MCF 10A (cell line): ENCODE measurements around the gene MIB1. TPM values are rescaled to one million over a fixed set of nuclear protein-coding genes. Genes with fewer than 3 reads are reported as not detected.
A peak's percentile ranks its signal among the peaks of the same experiment; 100 is the strongest.

Experiments used
- BruUV-seq: library from RNA; stranded (reverse); fragments of 400-500 nt; replicated peaks from 2 replicates; lab custom pipeline; 2021; lab: Mats Ljungman, UMichigan
- CTCF ChIA-PET: fragments of 300-600 bp; sonication (Branson Sonifier 250); formaldehyde crosslinking; extraction: SDS; loops from one replicate; lab custom pipeline; 2021; ENCODE audit warnings: antibody characterized with exemption, inconsistent platforms; lab: Yijun Ruan, JAX
- POLR2A ChIA-PET: fragments of 300-600, 350-650 bp; sonication (Branson Sonifier 250); formaldehyde crosslinking; extraction: SDS; loops from one replicate; lab custom pipeline; 2020; ENCODE audit warnings: antibody characterized with exemption, inconsistent platforms; lab: Yijun Ruan, JAX
- DNase-seq: peaks from one replicate; pipeline ENCODE4 v3.0.0-alpha.2; 2018; ENCODE audit not compliant: unreplicated experiment
- H3K27ac Mint-ChIP-seq: one replicate; pipeline ENCODE4 v1.8.0; 2022; ENCODE audit warnings: mild to moderate bottlenecking, low read depth, mixed read lengths; ENCODE audit not compliant: unreplicated experiment
- H3K27me3 Mint-ChIP-seq: one replicate; pipeline ENCODE4 v1.8.0; 2022; ENCODE audit warnings: mixed read lengths; ENCODE audit not compliant: insufficient read depth, unreplicated experiment
- H3K36me3 Mint-ChIP-seq: one replicate; pipeline ENCODE4 v1.8.0; 2022; ENCODE audit warnings: mild to moderate bottlenecking, moderate library complexity, mixed read lengths; ENCODE audit not compliant: insufficient read depth, unreplicated experiment
- H3K4me1 Mint-ChIP-seq: one replicate; pipeline ENCODE4 v1.8.0; 2022; ENCODE audit warnings: mixed read lengths; ENCODE audit not compliant: insufficient read depth, unreplicated experiment
- H3K4me3 Mint-ChIP-seq: one replicate; pipeline ENCODE4 v1.8.0; 2022; ENCODE audit warnings: mild to moderate bottlenecking, moderate library complexity, mixed read lengths; ENCODE audit not compliant: unreplicated experiment
- H3K9me3 Mint-ChIP-seq: one replicate; pipeline ENCODE4 v1.8.0; 2022; ENCODE audit warnings: mixed read lengths; ENCODE audit not compliant: unreplicated experiment
- intact Hi-C: fragments of 100-400 bp; cut with micrococcal nuclease; formaldehyde crosslinking; loops from 2 replicates; pipeline ENCODE4 v1.14.1; 2022
- total RNA-seq: library from RNA; stranded (reverse); gene quantifications from 2 replicates; pipeline ENCODE4 v1.2.3, GENCODE V29; 2022
- TF ChIP-seq, protein P1 (sequence below): fragments of 200-600 bp; IDR thresholded peaks from one replicate; pipeline ENCODE4 v1.8.0; 2022; ENCODE audit warnings: antibody characterized with exemption, mild to moderate bottlenecking; ENCODE audit not compliant: unreplicated experiment

MIB1 gene
- total RNA-seq, 1 experiment from 2014 or later, result 40.5 TPM

DNA sequence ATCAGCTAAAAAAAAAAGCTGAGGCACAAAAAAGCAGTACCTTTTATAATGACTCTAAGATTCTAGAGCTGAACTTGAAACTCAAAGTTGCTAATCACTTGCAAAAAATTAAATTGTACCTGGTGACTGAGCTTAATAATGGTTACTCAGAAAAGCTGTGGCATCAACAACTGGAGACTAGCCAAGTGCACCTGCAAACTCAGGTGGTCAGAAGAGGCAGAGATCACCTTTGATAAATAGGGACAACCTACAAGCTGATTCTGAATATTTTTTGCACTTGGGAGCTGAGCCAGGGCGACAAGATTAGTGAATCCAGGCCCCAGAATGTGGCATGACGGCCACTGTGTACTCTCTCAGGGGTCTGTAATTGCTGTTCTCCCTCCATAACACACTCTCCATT lies 39.0 kb upstream of the MIB1 start:
- intact Hi-C loops, result loop anchor here (5.0 kb wide), 1 partner anchor 64 kb away; no protein-coding TSS in a partner anchor
- ChIA-PET POLR2A (interaction anchor here (0.7 to 1.2 kb wide), 2 partner anchors 41 to 148 kb away, joined by 3 read pairs; no protein-coding TSS in a partner anchor), CTCF (interaction anchor here (0.5 to 1.1 kb wide), 2 partner anchors 89 to 218 kb away, joined by 3 to 6 read pairs; partner anchors contain the start of gene SNRPD1)
- no peaks in the 10 kb centered on the region for H3K9me3 Mint-ChIP-seq
- H3K36me3 Mint-ChIP-seq, result no peaks in the 10 kb centered on the region
- no peak overlapping the region for H3K27ac Mint-ChIP-seq
- peaks cover 4% of the 10 kb centered on the region for H3K4me1 Mint-ChIP-seq
- H3K27me3 Mint-ChIP-seq, result no peaks in the 10 kb centered on the region
- TF ChIP-seq, protein P1, sequence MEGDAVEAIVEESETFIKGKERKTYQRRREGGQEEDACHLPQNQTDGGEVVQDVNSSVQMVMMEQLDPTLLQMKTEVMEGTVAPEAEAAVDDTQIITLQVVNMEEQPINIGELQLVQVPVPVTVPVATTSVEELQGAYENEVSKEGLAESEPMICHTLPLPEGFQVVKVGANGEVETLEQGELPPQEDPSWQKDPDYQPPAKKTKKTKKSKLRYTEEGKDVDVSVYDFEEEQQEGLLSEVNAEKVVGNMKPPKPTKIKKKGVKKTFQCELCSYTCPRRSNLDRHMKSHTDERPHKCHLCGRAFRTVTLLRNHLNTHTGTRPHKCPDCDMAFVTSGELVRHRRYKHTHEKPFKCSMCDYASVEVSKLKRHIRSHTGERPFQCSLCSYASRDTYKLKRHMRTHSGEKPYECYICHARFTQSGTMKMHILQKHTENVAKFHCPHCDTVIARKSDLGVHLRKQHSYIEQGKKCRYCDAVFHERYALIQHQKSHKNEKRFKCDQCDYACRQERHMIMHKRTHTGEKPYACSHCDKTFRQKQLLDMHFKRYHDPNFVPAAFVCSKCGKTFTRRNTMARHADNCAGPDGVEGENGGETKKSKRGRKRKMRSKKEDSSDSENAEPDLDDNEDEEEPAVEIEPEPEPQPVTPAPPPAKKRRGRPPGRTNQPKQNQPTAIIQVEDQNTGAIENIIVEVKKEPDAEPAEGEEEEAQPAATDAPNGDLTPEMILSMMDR, result no peak
- no TSS peak for BruUV-seq
- no peak for DNase-seq
- no peak overlapping the region for H3K4me3 Mint-ChIP-seq

DNA sequence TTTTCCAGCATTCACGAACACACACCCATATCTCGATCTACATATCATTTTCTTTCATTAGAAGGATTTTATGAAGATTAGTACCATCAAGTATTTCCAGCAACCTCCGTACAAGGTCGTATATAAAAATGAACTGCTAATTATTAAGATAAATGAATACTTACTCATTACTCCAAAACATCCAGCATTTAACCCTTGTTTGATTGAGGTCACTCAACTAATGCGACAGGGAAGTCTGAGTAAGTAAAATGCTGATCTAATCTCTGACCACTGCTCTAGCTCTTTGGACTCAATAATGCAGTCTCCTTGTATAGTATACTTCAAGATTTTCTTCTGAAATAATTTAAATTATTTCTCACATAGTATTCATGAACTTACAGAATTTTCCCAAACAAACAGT lies 38.0 kb upstream of the MIB1 start:
- H3K4me1 Mint-ChIP-seq, result peaks cover 4% of the 10 kb centered on the region
- TSS peak; percentile 34 for BruUV-seq

GRCh38 chr18:21703241-21703820 lies 37.3 kb upstream of the MIB1 start:
- Mint-ChIP-seq H3K4me3 (peak overlapping the region; percentile 80), H3K9me3 (no peaks in the 10 kb centered on the region), H3K27me3 (no peaks in the 10 kb centered on the region), H3K36me3 (no peaks in the 10 kb centered on the region), H3K4me1 (peaks cover 4% of the 10 kb centered on the region), H3K27ac (peak overlapping the region; percentile 67)
- DNase-seq, result peak; percentile 26
- TF ChIP-seq, protein P1, result no peak
- intact Hi-C loops, result loop anchor here (5.0 kb wide), 1 partner anchor 66 kb away; no protein-coding TSS in a partner anchor
- CTCF ChIA-PET, result interaction anchor here (0.6 to 1.9 kb wide), 3 partner anchors 34 to 286 kb away, joined by 3 to 4 read pairs (median 3); no protein-coding TSS in a partner anchor
- BruUV-seq, result no TSS peak
- POLR2A ChIA-PET, result interaction anchor here (1.0 to 3.1 kb wide), 15 partner anchors 10 to 104 kb away, joined by 3 to 97 read pairs (median 5); partner anchors contain the start of genes ESCO1, MIB1 and SNRPD1

More for the DNA sequence above, 38.0 kb upstream of the MIB1 start:
- CTCF ChIA-PET, result no interaction called here
- Mint-ChIP-seq H3K27ac (no peak overlapping the region), H3K4me3 (peak overlapping the region; percentile 80), H3K9me3 (no peaks in the 10 kb centered on the region), H3K36me3 (no peaks in the 10 kb centered on the region), H3K27me3 (no peaks in the 10 kb centered on the region)
- POLR2A ChIA-PET, result interaction anchor here (1.1 to 3.1 kb wide), 6 partner anchors 9 to 103 kb away, joined by 3 to 97 read pairs (median 16); partner anchors contain the start of genes ESCO1, MIB1 and SNRPD1
- TF ChIP-seq, protein P1, result no peak
- intact Hi-C loops, result loop anchor here (5.0 kb wide), 1 partner anchor 65 kb away; no protein-coding TSS in a partner anchor
- no peak for DNase-seq
